RWPE2 (cell line): Measurements from ENCODE around the gene NIM1K.
"Not testable (repeated sequence)": the region's sequence is repeated elsewhere in the genome, so short reads cannot be mapped to it uniquely, and the experiment has no call there.

Source experiments
- ATAC-seq: fragments of 200-7000 bp; cut with Tn5 transposase; 3 replicates; pipeline ENCODE4 v1.9.1; 2021; ENCODE audit warnings: low read depth
- DNase-seq: peaks from one replicate; pipeline ENCODE4 v3.0.0-alpha.2; 2020; ENCODE audit warnings: low spot score
- H3K27ac ChIP-seq: fragments of 450-650 bp; 2 replicates; pipeline ENCODE4 v1.5.1; 2017; ENCODE audit warnings: mild to moderate bottlenecking; ENCODE audit not compliant: poor library complexity, severe bottlenecking
- H3K27me3 ChIP-seq: fragments of 250-450 bp; sonication (Bioruptor Pico); 2 replicates; pipeline ENCODE4 v1.5.1; 2021; ENCODE audit warnings: mild to moderate bottlenecking, moderate library complexity; ENCODE audit not compliant: insufficient read depth, poor library complexity, severe bottlenecking
- H3K36me3 ChIP-seq: fragments of 250-450 bp; sonication (Bioruptor Pico); 2 replicates; pipeline ENCODE4 v1.5.1; 2020; ENCODE audit warnings: low read depth, mild to moderate bottlenecking, moderate library complexity
- H3K4me1 ChIP-seq: fragments of 250-450 bp; sonication (Bioruptor Pico); 2 replicates; pipeline ENCODE4 v1.5.1; 2021; ENCODE audit warnings: mild to moderate bottlenecking, moderate library complexity; ENCODE audit not compliant: insufficient read depth, poor library complexity, severe bottlenecking
- H3K4me3 ChIP-seq: fragments of 250-450 bp; sonication (Bioruptor Pico); 2 replicates; pipeline ENCODE4 v1.5.1; 2021; ENCODE audit warnings: mild to moderate bottlenecking, moderate library complexity; ENCODE audit not compliant: severe bottlenecking
- H3K9me3 ChIP-seq: fragments of 250-450 bp; sonication (Bioruptor Pico); 2 replicates; pipeline ENCODE4 v1.5.1; 2021; ENCODE audit warnings: mild to moderate bottlenecking, moderate library complexity; ENCODE audit not compliant: severe bottlenecking
- TF ChIP-seq, protein P1 (sequence below): fragments of 450-650 bp; IDR thresholded peaks from one replicate; pipeline ENCODE4 v1.5.1; 2017; ENCODE audit warnings: mild to moderate bottlenecking, moderate library complexity; ENCODE audit not compliant: poor library complexity, severe bottlenecking

The NIM1K gene

DNA sequence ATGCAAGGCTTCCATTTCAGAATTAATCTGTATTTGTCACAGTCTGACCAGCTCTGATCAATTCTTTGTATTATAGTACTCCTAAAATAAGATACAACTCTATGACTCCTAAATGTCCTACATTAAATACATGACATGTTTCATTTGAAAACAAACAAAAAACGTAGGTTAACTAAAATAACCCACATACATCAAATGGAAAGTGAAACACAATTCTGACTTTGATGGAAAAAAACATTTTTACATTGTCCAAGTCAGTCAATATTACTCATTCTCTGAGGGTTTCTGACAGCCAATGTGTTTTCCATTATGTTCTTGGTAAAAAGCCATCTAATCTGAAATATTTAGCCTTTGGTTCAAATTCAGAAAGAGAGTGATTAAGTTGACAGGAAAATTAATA lies 112.5 kb downstream of the NIM1K start:
- no peak for ATAC-seq
- Histone ChIP-seq H3K4me1 (peaks cover 67% of the 10 kb centered on the region), H3K36me3 (peaks cover 100% of the 10 kb centered on the region), H3K9me3 (no peaks in the 10 kb centered on the region), H3K27ac (peak overlapping the region; percentile 1), H3K4me3 (no peak overlapping the region), H3K27me3 (no peaks in the 10 kb centered on the region)
- DNase-seq = no peak
- TF ChIP-seq, protein P1, sequence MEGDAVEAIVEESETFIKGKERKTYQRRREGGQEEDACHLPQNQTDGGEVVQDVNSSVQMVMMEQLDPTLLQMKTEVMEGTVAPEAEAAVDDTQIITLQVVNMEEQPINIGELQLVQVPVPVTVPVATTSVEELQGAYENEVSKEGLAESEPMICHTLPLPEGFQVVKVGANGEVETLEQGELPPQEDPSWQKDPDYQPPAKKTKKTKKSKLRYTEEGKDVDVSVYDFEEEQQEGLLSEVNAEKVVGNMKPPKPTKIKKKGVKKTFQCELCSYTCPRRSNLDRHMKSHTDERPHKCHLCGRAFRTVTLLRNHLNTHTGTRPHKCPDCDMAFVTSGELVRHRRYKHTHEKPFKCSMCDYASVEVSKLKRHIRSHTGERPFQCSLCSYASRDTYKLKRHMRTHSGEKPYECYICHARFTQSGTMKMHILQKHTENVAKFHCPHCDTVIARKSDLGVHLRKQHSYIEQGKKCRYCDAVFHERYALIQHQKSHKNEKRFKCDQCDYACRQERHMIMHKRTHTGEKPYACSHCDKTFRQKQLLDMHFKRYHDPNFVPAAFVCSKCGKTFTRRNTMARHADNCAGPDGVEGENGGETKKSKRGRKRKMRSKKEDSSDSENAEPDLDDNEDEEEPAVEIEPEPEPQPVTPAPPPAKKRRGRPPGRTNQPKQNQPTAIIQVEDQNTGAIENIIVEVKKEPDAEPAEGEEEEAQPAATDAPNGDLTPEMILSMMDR = no peak

DNA sequence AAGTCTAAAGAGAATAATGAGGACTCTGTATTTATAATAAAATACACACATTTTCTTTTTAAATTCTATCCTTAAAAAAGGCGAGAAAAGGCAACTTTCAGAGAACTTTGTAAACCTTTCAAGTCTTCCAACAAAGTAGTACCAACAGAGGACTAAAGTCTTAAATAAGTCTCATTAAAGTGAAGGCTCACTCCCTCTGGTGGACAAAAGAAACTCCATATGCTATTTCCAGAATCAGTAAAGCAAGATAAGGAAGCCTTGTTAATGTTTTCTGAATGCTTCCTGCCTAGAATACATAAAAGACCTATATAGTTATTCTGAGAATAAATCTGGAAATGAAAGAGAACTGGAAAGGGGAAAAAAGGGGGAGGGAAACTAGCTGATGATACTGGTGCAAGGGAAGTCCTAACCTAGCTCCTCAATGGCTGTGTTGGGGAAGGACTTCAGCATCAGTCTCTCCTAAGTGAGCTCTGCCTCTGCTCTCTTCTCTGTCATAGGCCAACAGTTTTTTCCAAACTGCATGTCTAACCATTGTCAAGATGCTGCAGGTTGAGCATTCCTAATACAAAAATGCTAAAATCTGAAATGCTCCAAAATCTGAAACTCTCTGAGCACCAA lies 114.0 kb downstream of the NIM1K start:
- H3K36me3 ChIP-seq = peaks cover 100% of the 10 kb centered on the region
- H3K4me1 ChIP-seq = peaks cover 79% of the 10 kb centered on the region

DNA sequence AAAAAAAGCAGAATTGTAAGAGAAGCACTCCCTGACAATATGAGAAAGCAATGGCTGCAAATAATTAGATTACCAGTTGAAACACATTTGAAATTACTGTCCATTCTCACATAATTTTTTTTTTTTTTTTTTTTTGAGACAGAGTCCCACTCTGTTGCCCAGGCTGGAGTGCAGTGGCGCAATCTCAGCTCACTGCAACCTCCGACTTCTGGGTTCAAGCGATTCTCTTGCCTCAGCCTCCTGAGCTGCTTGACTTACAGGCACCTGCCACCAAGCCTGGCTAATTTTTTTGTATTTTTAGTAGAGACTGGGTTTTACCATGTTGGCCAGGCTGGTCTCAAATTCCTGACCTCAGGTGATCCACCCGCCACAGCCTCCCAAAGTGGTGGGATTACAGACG lies 114.9 kb downstream of the NIM1K start:
- H3K4me3 ChIP-seq, DNase-seq, H3K9me3 ChIP-seq, H3K27me3 ChIP-seq, ATAC-seq: not testable (repeated sequence)
- peaks cover 78% of the 10 kb centered on the region for H3K4me1 ChIP-seq
- H3K36me3 ChIP-seq = peaks cover 100% of the 10 kb centered on the region
- H3K27ac ChIP-seq = peak overlapping the region; percentile 98

More for the DNA sequence above, 114.0 kb downstream of the NIM1K start:
- DNase-seq = no peak
- no peaks in the 10 kb centered on the region for H3K27me3 ChIP-seq
- H3K4me3 ChIP-seq = no peak overlapping the region
- H3K9me3 ChIP-seq = no peaks in the 10 kb centered on the region
- peak overlapping the region; percentile 98 for H3K27ac ChIP-seq
- TF ChIP-seq, protein P1 = peak; percentile 91
- ATAC-seq = peak; percentile 52; the same call in 2 of the 3 replicates

DNA sequence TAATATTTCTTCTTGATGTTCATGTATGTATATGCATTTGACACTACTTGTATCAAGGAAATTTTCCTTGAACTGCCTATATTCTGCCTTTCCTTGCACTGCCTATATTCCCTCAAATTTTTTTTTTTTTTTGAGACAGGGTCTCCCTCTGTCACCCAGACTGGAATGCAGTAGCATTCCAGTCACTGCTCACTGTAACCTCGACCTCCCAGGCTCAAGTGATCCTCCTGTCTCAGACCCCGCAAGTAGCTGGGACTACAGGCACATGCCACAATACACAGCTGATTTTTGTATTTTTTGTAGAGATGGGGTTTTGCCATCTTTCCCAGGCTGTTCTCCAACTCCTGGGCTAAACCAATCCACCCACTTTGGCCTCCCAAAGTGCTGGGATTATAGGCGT lies 117.1 kb downstream of the NIM1K start:
- peak overlapping the region; percentile 98 for H3K27ac ChIP-seq
- ATAC-seq = no peak

DNA sequence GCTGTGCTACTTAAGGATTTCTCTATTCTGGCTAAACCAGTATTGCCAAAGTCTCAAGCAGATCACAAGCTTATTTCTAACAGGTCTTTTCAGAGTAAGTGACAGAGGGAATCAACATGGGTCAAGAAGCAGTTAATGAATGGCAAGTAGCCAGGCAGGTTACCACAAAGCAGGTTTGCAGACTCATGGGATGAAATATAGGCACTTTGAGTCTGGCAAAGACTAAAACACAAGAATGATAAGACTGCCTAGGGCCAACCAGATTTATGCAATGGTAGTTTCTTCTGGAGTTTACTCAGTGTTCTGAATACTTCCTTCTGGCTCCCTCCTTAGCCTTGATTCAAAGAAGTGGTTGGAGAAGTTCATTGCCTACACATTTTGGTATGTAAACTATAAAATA lies 117.6 kb downstream of the NIM1K start:
- Histone ChIP-seq H3K9me3 (no peaks in the 10 kb centered on the region), H3K4me3 (peak overlapping the region; percentile 74), H3K27ac (peak overlapping the region; percentile 98), H3K36me3 (peaks cover 85% of the 10 kb centered on the region), H3K4me1 (peaks cover 63% of the 10 kb centered on the region), H3K27me3 (no peaks in the 10 kb centered on the region)
- TF ChIP-seq, protein P1 = no peak
- ATAC-seq (no peak), DNase-seq (no peak)

More for the DNA sequence above, 117.1 kb downstream of the NIM1K start:
- TF ChIP-seq, protein P1 = no peak
- Histone ChIP-seq H3K4me3 (peak overlapping the region; percentile 74), H3K27me3 (no peaks in the 10 kb centered on the region), H3K36me3 (peaks cover 90% of the 10 kb centered on the region), H3K4me1 (peaks cover 63% of the 10 kb centered on the region), H3K9me3 (no peaks in the 10 kb centered on the region)
- DNase-seq = no peak
